Liver (tissue), 9 donors: ENCODE measurements around the gene CCL28. TPM values are rescaled to one million over a fixed set of nuclear protein-coding genes. Genes with fewer than 3 reads are reported as not detected.
"Not testable (repeated sequence)": the region's sequence is repeated elsewhere in the genome, so short reads cannot be mapped to it uniquely, and the experiment has no call there.

Experiments used
- DNase-seq: peaks from one replicate; pipeline ENCODE4 v3.0.0-alpha.2; 2017; ENCODE audit warnings: low spot score
- H3K27ac ChIP-seq, 2 donors: one replicate each; pipeline ENCODE4 v1.7.0; 2013; ENCODE audit warnings: inconsistent platforms in 2 of 2, low read length in 2 of 2, control low read depth in 1 of 2, low read depth in 1 of 2, mild to moderate bottlenecking in 1 of 2
- H3K27me3 ChIP-seq, 4 donors: one replicate each; pipeline versions ENCODE4 v1.6.1 to v1.7.0; 2013; ENCODE audit warnings: low read length in 3 of 4, inconsistent platforms in 1 of 4, mild to moderate bottlenecking in 1 of 4, moderate library complexity in 1 of 4; ENCODE audit not compliant: control insufficient read depth in 4 of 4, insufficient read depth in 4 of 4
- H3K36me3 ChIP-seq, 4 donors: one replicate each; pipeline versions ENCODE4 v1.6.1 to v1.7.0; 2013; ENCODE audit warnings: low read length in 3 of 4, mild to moderate bottlenecking in 3 of 4, low read depth in 1 of 4, moderate library complexity in 1 of 4; ENCODE audit not compliant: control insufficient read depth in 4 of 4, insufficient read depth in 3 of 4
- H3K4me1 ChIP-seq, 4 donors: one replicate each; pipeline versions ENCODE4 v1.6.1 to v1.7.0; 2013; ENCODE audit warnings: low read length in 3 of 4, mild to moderate bottlenecking in 3 of 4, moderate library complexity in 1 of 4; ENCODE audit not compliant: control insufficient read depth in 4 of 4, insufficient read depth in 4 of 4
- H3K4me3 ChIP-seq, 3 donors: one replicate each; pipeline versions ENCODE4 v1.6.1 to v1.7.0; 2013; ENCODE audit warnings: low read length in 3 of 3, control low read depth in 1 of 3, low read depth in 1 of 3, mild to moderate bottlenecking in 1 of 3
- H3K9ac ChIP-seq, 2 donors: one replicate each; pipeline ENCODE4 v1.7.0; 2013; ENCODE audit warnings: low read length in 2 of 2, mild to moderate bottlenecking in 2 of 2, moderate library complexity in 2 of 2, control low read depth in 1 of 2, low read depth in 1 of 2
- H3K9me3 ChIP-seq, 4 donors: one replicate each; pipeline versions ENCODE4 v1.6.1 to v1.7.0; 2013; ENCODE audit warnings: low read length in 3 of 4; ENCODE audit not compliant: control insufficient read depth in 4 of 4
- FOXA1 ChIP-seq: IDR thresholded peaks from 2 replicates; pipeline ENCODE4 v1.6.1; 2016; ENCODE audit warnings: antibody characterized with exemption
- FOXA2 ChIP-seq: IDR thresholded peaks from 2 replicates; pipeline ENCODE4 v1.6.1; 2016; ENCODE audit warnings: antibody characterized with exemption
- HNF4A ChIP-seq, 2 donors: conservative IDR thresholded peaks; 2 replicates each; pipeline ENCODE4 v1.6.1; 2016; ENCODE audit warnings: antibody characterized with exemption in 2 of 2, mild to moderate bottlenecking in 2 of 2
- HNF4G ChIP-seq: IDR thresholded peaks from 2 replicates; pipeline ENCODE4 v1.6.1; 2016; ENCODE audit warnings: antibody characterized with exemption
- RAD21 ChIP-seq, 2 donors: IDR thresholded peaks; 2 replicates each; pipeline ENCODE4 v1.6.1; 2016; ENCODE audit warnings: antibody characterized with exemption in 2 of 2, mild to moderate bottlenecking in 2 of 2
- RXRA ChIP-seq, 2 donors: IDR thresholded peaks; 2 replicates each; pipeline ENCODE4 v1.6.1; 2017 to 2018; ENCODE audit warnings: antibody characterized with exemption in 2 of 2, mild to moderate bottlenecking in 1 of 2
- SP1 ChIP-seq: IDR thresholded peaks from 2 replicates; pipeline ENCODE4 v1.6.1; 2018; ENCODE audit warnings: antibody characterized with exemption, mild to moderate bottlenecking
- TAF1 ChIP-seq: conservative IDR thresholded peaks from 2 replicates; pipeline ENCODE4 v1.6.1; 2016; ENCODE audit warnings: antibody characterized with exemption, mild to moderate bottlenecking
- YY1 ChIP-seq: IDR thresholded peaks from 2 replicates; pipeline ENCODE4 v1.6.1; 2016; ENCODE audit warnings: antibody characterized with exemption, mild to moderate bottlenecking
- WGBS: extraction: QIAGEN DNeasy Blood & Tissue Kit; methylation state at CpG from one replicate; pipeline ENCODE4 v1.1.7; 2013; 5-methylcytosine and 5-hydroxymethylcytosine counted together
- polyA plus RNA-seq, 2 donors: library from polyadenylated mRNA; stranded (reverse) in 1 of 2; unstranded in 1 of 2; fragments of 200-250 nt in 1 of 2; fragments of >200 nt in 1 of 2; fragmentation: Nextera tagmentation in 1 of 2; extraction: Ambion mirVana in 1 of 2; gene quantifications; one replicate each; pipeline versions ENCODE4 v1.2.1 to v1.2.3, GENCODE V29; 2013 to 2015
- total RNA-seq, 2 donors: library from RNA; depleted of rRNA; stranded (reverse); fragments of >200 nt; gene quantifications; one replicate each; pipeline ENCODE4 v1.2.3, GENCODE V29; 2014
- TF ChIP-seq, protein P1 (sequence below): IDR thresholded peaks from 2 replicates; pipeline ENCODE4 v1.6.1; 2016; ENCODE audit warnings: antibody characterized with exemption
- TF ChIP-seq, protein P2 (sequence below): fragments of 150-350 bp; IDR thresholded peaks from 2 replicates; pipeline ENCODE4 v1.5.1; 2017; ENCODE audit warnings: improper control_type of control experiment, low read depth, low read length; ENCODE audit not compliant: missing input control
- TF ChIP-seq, protein P3 (sequence below): IDR thresholded peaks from 2 replicates; pipeline ENCODE4 v1.6.1; 2016; ENCODE audit warnings: antibody characterized with exemption
- donor health status: healthy.
- donor health status: healthy.
- donor health status: healthy.
- donor health status: healthy.
- donor health status: healthy.

Gene CCL28
- total and polyA plus RNA-seq, 4 donors, result 0.37 to 1.2 (median 0.81) TPM

GRCh38 chr5:43402524-43403066 is 9.6 kb downstream of the CCL28 start:
- not testable (repeated sequence) for H3K27ac ChIP-seq, H3K9me3 ChIP-seq, H3K4me3 ChIP-seq, H3K27me3 ChIP-seq, H3K36me3 ChIP-seq, H3K9ac ChIP-seq, H3K4me1 ChIP-seq, DNase-seq
- 92% methylated on average over 16 of the region's 16 CpGs for WGBS

DNA sequence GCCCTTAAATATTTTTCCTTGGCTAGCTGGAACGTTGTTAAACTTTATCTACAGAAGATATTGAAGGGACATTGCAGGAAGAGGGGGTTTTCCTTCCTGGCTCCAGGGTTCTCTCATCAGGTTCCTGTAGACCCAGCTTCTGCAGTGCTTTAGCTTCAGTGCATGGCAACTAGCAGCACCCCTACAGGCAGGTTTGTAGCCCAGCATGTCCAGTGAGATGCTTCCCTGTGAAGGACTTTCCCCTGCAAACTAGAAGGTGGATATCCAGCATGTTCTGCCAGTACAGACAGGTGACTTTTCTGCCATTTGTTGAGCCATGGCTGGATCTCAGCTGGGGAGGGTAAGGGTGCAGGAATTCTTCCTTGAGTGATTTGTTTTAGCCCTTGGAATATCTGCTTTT is 10.4 kb downstream of the CCL28 start:
- no peaks in the 10 kb centered on the region for H3K9me3 ChIP-seq
- no peak overlapping the region for H3K9ac ChIP-seq
- TF ChIP-seq, protein P1, sequence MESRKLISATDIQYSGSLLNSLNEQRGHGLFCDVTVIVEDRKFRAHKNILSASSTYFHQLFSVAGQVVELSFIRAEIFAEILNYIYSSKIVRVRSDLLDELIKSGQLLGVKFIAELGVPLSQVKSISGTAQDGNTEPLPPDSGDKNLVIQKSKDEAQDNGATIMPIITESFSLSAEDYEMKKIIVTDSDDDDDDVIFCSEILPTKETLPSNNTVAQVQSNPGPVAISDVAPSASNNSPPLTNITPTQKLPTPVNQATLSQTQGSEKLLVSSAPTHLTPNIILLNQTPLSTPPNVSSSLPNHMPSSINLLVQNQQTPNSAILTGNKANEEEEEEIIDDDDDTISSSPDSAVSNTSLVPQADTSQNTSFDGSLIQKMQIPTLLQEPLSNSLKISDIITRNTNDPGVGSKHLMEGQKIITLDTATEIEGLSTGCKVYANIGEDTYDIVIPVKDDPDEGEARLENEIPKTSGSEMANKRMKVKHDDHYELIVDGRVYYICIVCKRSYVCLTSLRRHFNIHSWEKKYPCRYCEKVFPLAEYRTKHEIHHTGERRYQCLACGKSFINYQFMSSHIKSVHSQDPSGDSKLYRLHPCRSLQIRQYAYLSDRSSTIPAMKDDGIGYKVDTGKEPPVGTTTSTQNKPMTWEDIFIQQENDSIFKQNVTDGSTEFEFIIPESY, result no peak
- peak in 1 of 2 donors; percentile 57 for TF ChIP-seq RAD21 (IDR thresholded peaks at IDR 0.05)
- TF ChIP-seq, protein P2, sequence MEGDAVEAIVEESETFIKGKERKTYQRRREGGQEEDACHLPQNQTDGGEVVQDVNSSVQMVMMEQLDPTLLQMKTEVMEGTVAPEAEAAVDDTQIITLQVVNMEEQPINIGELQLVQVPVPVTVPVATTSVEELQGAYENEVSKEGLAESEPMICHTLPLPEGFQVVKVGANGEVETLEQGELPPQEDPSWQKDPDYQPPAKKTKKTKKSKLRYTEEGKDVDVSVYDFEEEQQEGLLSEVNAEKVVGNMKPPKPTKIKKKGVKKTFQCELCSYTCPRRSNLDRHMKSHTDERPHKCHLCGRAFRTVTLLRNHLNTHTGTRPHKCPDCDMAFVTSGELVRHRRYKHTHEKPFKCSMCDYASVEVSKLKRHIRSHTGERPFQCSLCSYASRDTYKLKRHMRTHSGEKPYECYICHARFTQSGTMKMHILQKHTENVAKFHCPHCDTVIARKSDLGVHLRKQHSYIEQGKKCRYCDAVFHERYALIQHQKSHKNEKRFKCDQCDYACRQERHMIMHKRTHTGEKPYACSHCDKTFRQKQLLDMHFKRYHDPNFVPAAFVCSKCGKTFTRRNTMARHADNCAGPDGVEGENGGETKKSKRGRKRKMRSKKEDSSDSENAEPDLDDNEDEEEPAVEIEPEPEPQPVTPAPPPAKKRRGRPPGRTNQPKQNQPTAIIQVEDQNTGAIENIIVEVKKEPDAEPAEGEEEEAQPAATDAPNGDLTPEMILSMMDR, result peak; percentile 2
- H3K4me1 ChIP-seq, result peaks cover 0 to 6% (median 2%) of the 10 kb centered on the region in 4 donors
- 61% methylated on average over 1 of the region's 1 CpG for WGBS
- no peaks in the 10 kb centered on the region for H3K36me3 ChIP-seq
- no peak for DNase-seq
- H3K27me3 ChIP-seq, result no peaks in the 10 kb centered on the region
- H3K4me3 ChIP-seq, result no peak overlapping the region
- no peak overlapping the region for H3K27ac ChIP-seq

- WGBS, result 91% methylated on average over 3 of the region's 3 CpGs
- H3K27ac ChIP-seq, result no peak overlapping the region
- H3K9ac ChIP-seq, result no peak overlapping the region
- no peaks in the 10 kb centered on the region for H3K9me3 ChIP-seq
- H3K36me3 ChIP-seq, result no peaks in the 10 kb centered on the region
- H3K4me3 ChIP-seq, result no peak overlapping the region
- DNase-seq, result no peak
- no peaks in the 10 kb centered on the region for H3K27me3 ChIP-seq
- no peak for TF ChIP-seq SP1
- no peak for TF ChIP-seq HNF4G
- TF ChIP-seq, protein P2, result peak; percentile 30
- no peak for TF ChIP-seq FOXA1
- TF ChIP-seq, protein P3, sequence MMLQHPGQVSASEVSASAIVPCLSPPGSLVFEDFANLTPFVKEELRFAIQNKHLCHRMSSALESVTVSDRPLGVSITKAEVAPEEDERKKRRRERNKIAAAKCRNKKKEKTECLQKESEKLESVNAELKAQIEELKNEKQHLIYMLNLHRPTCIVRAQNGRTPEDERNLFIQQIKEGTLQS, result no peak
- no peak for TF ChIP-seq YY1
- TF ChIP-seq TAF1, result no peak
- TF ChIP-seq RXRA (IDR thresholded peaks at IDR 0.05), result no peak
- peak; percentile 79 to 81 for TF ChIP-seq RAD21 (IDR thresholded peaks at IDR 0.05)
- no peak for TF ChIP-seq FOXA2
- no peak for TF ChIP-seq HNF4A (conservative IDR thresholded peaks at IDR 0.05)
- peaks cover 0 to 8% (median 3%) of the 10 kb centered on the region in 4 donors for H3K4me1 ChIP-seq
Measured at GRCh38 chr5:43400082-43400481, 12.1 kb downstream of the CCL28 start.
